AG04449 (cell line): ENCODE measurements around the gene ADAM8.

Experiments used
- CTCF ChIA-PET: fragments of 350-600 bp; formaldehyde crosslinking; extraction: SDS; loops from one replicate; lab custom pipeline; 2021; ENCODE audit warnings: antibody characterized with exemption; lab: Yijun Ruan, JAX
- POLR2A ChIA-PET: fragments of 400-600, 350-600 bp; formaldehyde crosslinking; extraction: SDS; loops from one replicate; lab custom pipeline; 2020; ENCODE audit warnings: antibody characterized with exemption, inconsistent platforms; lab: Yijun Ruan, JAX
- DNase-seq: peaks from one replicate; pipeline ENCODE4 v3.0.0-alpha.2; 2010; ENCODE audit warnings: low read depth, low spot score
- H3K4me3 ChIP-seq: 2 replicates; pipeline ENCODE4 v1.5.1; 2011; ENCODE audit warnings: low read depth, mild to moderate bottlenecking, control low read depth, low read length
- TF ChIP-seq, protein P1 (sequence below): IDR thresholded peaks from one replicate; pipeline ENCODE4 v1.5.1; 2011; ENCODE audit warnings: mild to moderate bottlenecking, moderate library complexity, low read length, control low read depth, inconsistent platforms; ENCODE audit not compliant: insufficient read depth; ENCODE audit errors: missing control alignments

ADAM8 gene

DNA sequence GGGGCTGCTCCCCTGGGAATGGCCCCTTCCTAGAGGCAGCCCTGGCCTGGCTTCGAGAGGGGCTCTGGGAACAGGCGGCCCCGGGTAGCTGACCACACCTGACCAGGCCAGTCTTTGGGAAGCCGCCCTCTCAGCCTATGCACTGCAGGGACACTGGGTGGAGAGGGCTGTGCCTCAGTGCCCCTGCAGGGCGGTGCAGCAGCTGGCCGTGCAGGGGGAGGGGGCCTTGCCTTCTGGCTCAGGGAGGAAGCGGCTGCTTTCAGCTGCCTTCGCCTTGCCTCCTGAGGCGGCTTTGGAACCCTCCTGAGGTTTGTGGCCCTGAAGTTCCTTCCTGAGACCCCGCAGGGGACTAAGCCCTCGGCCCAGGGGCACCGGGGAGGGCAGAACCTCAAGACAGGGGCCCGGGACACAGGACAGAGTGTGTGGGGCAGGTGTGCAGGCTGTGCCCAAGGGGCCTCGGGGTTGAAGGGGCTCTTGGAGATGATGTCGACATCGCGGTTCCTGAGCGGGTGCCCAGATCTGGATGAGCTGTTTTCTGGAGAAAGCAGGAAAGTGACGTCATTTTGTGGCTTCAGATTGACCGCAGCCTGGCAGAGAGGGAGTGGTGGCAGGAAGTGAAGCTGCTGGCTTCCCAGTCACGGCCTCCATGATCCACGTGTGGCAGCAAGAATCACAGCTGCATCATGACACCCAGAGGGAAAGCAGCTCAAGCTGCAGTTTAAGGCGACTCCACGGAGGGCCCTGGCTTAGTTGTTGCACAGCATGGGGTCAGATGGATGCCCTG lies 17.7 kb downstream of the ADAM8 start:
- no peak overlapping the region for H3K4me3 ChIP-seq
- POLR2A ChIA-PET, result interaction anchor here (1.6 kb wide), 1 partner anchor 34 kb away, joined by 4 read pairs; no protein-coding TSS in a partner anchor
- CTCF ChIA-PET, result interaction anchor here (0.7 to 3.3 kb wide), 3 partner anchors 13 to 71 kb away, joined by 3 to 10 read pairs (median 3); no protein-coding TSS in a partner anchor
- peak; percentile 93 for DNase-seq
- TF ChIP-seq, protein P1, sequence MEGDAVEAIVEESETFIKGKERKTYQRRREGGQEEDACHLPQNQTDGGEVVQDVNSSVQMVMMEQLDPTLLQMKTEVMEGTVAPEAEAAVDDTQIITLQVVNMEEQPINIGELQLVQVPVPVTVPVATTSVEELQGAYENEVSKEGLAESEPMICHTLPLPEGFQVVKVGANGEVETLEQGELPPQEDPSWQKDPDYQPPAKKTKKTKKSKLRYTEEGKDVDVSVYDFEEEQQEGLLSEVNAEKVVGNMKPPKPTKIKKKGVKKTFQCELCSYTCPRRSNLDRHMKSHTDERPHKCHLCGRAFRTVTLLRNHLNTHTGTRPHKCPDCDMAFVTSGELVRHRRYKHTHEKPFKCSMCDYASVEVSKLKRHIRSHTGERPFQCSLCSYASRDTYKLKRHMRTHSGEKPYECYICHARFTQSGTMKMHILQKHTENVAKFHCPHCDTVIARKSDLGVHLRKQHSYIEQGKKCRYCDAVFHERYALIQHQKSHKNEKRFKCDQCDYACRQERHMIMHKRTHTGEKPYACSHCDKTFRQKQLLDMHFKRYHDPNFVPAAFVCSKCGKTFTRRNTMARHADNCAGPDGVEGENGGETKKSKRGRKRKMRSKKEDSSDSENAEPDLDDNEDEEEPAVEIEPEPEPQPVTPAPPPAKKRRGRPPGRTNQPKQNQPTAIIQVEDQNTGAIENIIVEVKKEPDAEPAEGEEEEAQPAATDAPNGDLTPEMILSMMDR, result no peak

DNA sequence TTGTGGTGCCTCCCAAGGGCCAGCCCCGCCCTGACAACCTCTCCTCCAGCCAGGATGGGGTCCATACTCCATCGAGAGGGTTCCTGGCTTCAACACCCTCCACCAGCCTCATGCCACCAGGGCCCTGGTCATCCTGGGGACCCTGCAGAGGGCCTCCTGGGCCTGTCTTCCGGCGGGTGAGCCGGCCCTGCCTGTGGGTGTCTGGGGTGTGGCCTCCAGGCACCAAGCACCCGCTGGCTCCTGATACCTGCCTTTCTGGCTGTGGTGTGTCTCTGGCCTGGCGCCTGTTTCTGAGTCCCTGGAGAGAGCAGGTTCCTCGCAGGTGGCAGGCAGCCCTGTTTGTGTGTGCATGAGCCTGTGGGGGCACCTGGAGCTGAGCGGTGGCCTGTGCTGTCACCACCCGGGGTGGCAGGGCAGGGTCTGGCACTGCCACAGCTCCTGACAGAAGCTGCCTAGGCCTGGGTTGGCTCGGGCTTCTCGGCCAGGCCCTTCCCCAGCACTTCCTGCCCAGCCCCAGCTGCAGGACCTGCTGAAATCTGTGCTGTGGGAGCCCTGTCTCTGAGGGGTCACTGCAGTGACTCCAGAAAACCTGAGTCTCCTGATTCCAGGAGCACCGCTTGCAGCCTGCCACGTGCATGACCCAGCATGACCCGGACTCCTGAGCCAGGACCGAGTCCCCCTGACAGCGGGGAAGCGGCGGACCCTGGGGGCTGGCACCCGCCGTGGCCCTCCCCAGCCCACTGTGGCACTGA lies 18.4 kb downstream of the ADAM8 start:
- ChIA-PET POLR2A (interaction anchor here (1.6 kb wide), 1 partner anchor 35 kb away, joined by 4 read pairs; no protein-coding TSS in a partner anchor), CTCF (interaction anchor here (1.1 to 3.3 kb wide), 4 partner anchors 9 to 321 kb away, joined by 3 to 10 read pairs (median 3); no protein-coding TSS in a partner anchor)
- H3K4me3 ChIP-seq, result no peak overlapping the region
- TF ChIP-seq, protein P1, result no peak
- no peak for DNase-seq

DNA sequence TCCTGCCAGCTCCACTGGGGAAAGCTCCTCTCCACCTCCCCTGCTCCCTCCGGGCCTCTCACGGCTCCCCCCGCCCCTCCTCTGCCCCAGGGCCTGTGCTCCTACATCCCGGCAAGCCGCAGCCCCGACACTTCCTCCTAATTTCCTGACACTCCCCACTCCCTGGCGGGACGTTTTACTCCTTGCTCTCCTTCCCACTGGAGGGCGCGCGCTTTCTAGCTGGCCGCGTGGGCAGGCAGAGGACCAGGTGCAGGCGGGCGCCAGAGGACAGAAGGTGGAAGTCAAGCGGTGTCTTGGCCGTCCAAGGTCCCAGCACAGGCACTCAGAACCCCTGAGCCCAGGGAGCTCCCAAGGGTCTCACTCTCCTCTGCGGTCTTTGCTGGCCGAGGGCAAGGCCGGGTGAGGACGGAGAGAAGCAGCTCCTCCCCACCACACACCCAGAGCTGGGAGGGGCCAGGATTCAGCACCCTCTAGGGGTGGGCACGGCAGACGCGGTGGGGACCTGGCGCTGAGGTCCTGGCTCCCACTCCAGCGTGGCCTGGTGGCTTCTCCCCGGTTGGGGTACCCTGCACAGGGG lies 19.1 kb downstream of the ADAM8 start:
- no peak for DNase-seq
- ChIA-PET CTCF (interaction anchor here (1.2 to 3.3 kb wide), 3 partner anchors 10 to 320 kb away, joined by 3 to 10 read pairs (median 3); no protein-coding TSS in a partner anchor), POLR2A (interaction anchor here (0.7 kb wide), 1 partner anchor 101 kb away, joined by 3 read pairs; no protein-coding TSS in a partner anchor)
- TF ChIP-seq, protein P1, result peak; percentile 32
- H3K4me3 ChIP-seq, result no peak overlapping the region

DNA sequence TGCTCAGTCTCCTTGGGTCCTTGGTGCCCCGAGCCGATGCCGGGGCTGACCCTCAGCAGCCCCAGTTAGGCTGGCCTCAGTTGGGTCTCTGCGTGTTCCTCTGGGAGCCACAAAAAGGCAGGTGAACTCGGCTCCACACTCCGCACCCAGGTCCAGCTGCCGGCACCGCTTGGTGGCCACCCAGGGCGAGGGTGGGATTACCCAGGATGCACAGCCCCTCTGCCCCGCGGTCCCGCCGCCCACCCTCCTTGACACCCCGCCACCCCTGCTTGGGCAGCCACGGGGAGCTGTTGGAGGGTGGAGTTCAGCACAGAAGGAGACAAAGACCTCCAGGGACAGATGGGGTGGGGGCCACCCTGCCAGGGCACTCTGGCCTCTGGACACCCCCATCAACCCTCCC lies 21.3 kb downstream of the ADAM8 start:
- no peak for DNase-seq
- TF ChIP-seq, protein P1, result no peak
- H3K4me3 ChIP-seq, result no peak overlapping the region
- ChIA-PET CTCF (interaction anchor here (0.9 kb wide), 1 partner anchor 9 kb away, joined by 3 read pairs; no protein-coding TSS in a partner anchor), POLR2A (no interaction called here)

DNA sequence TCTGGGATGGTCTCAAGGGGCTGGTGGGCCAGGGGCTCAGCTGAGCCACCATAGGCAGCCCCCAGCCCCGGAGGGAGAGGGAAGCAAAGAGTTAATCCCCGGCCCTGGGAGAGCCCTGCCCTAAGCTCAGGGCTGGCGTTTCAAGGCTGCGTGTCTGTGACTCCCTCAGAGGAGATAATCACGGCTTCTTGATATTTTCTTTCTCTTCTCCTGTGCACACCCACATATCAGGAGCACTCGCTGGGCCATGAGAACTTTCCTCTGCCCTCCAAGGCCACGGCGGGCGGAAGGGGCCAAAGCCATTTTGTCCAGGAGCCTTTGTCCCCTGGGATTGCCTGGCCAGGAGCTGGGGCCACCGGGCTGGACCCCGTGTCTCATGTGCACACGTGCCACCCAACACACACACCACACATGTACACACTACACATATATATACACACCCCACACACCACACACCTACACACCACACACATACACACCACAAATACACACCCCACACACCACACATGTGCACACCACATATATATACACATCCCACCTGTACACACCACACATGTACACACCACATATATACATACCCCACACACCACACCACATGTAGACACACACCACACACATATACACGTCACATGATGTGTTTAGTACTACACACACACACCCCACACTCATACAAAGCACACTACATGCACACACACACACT lies 22.1 kb downstream of the ADAM8 start:
- POLR2A ChIA-PET, result no interaction called here
- CTCF ChIA-PET, result no interaction called here
- DNase-seq, result no peak

More for the DNA sequence above, 22.1 kb downstream of the ADAM8 start:
- TF ChIP-seq, protein P1, result no peak
- no peak overlapping the region for H3K4me3 ChIP-seq
